H1 (cell line): ENCODE measurements around the gene MPPED2. TPM values are rescaled to one million over a fixed set of nuclear protein-coding genes. Genes with fewer than 3 reads are reported as not detected.

Experiments used
- CTCF ChIA-PET: fragments of 300-600 bp; sonication (Branson Sonifier 250); formaldehyde crosslinking; loops from one replicate; lab custom pipeline; 2021; ENCODE audit not compliant: partially characterized antibody; lab: Charles Lee
- POLR2A ChIA-PET: fragments of 300-600 bp; sonication (Branson Sonifier 250); formaldehyde crosslinking; loops from one replicate; lab custom pipeline; 2021; ENCODE audit warnings: inconsistent platforms; ENCODE audit not compliant: partially characterized antibody; lab: Charles Lee
- DNase-seq, 2 experiments: peaks; one replicate each; pipeline versions ENCODE4 v3.0.0 to v3.0.0-alpha.2; 2010 to 2022; ENCODE audit warnings: low spot score in 2 of 2, low read depth in 1 of 2, mixed read lengths in 1 of 2
- FAIRE-seq: peaks from 2 replicates; lab custom pipeline; 2011; peaks lifted over from hg19 to GRCh38; lab: Jason Lieb, UNC
- H2AFZ ChIP-seq: 2 replicates; pipeline ENCODE4 v1.8.1; 2012; ENCODE audit warnings: low read length, inconsistent platforms
- H2AK5ac ChIP-seq: 2 replicates; pipeline ENCODE4 v1.6.1; 2013; ENCODE audit warnings: low read depth, low read length
- H2BK120ac ChIP-seq: replicated peaks from 2 replicates; pipeline ENCODE3; 2013; ENCODE audit warnings: low read depth, low read length, inconsistent platforms
- H2BK12ac ChIP-seq: 2 replicates; pipeline ENCODE4 v1.6.1; 2013; ENCODE audit warnings: low read depth, low read length
- H2BK15ac ChIP-seq: 2 replicates; pipeline ENCODE4 v1.6.1; 2013; ENCODE audit warnings: low read length
- H2BK20ac ChIP-seq: 2 replicates; pipeline ENCODE4 v1.6.1; 2013; ENCODE audit warnings: low read length
- H2BK5ac ChIP-seq: 2 replicates; pipeline ENCODE4 v1.6.1; 2013; ENCODE audit warnings: low read depth, low read length
- H3K14ac ChIP-seq: 2 replicates; pipeline ENCODE4 v1.6.1; 2013; ENCODE audit warnings: inconsistent platforms; ENCODE audit not compliant: insufficient read length
- H3K18ac ChIP-seq: 2 replicates; pipeline ENCODE4 v1.6.1; 2013; ENCODE audit warnings: low read length; ENCODE audit errors: extremely low read depth
- H3K23ac ChIP-seq: 2 replicates; pipeline ENCODE4 v1.6.1; 2013; ENCODE audit warnings: inconsistent platforms; ENCODE audit not compliant: insufficient read length
- H3K23me2 ChIP-seq: 2 replicates; pipeline ENCODE4 v1.6.1; 2013; ENCODE audit warnings: low read depth, low read length
- H3K27ac ChIP-seq: 2 replicates; pipeline ENCODE4 v1.6.1; 2011; ENCODE audit warnings: low read depth, low read length, inconsistent platforms
- H3K27me3 ChIP-seq, 4 experiments: replicated peaks in 1 of 4; 1 replicate in 1 of 4; 2 replicates in 3 of 4; pipeline versions ENCODE4 v1.6.1 to v1.8.1; 2011 to 2013; ENCODE audit warnings: low read length in 3 of 4, mild to moderate bottlenecking in 3 of 4, inconsistent platforms in 2 of 4, mixed read lengths in 2 of 4, moderate library complexity in 1 of 4; ENCODE audit not compliant: control insufficient read depth in 3 of 4, insufficient read depth in 3 of 4; ENCODE audit errors: extremely low read depth in 1 of 4
- H3K36me3 ChIP-seq, 4 experiments: 2 replicates each; pipeline versions ENCODE4 v1.6.1 to v1.8.1; 2011 to 2013; ENCODE audit warnings: mild to moderate bottlenecking in 4 of 4, low read length in 3 of 4, moderate library complexity in 2 of 4, control low read depth in 1 of 4, inconsistent platforms in 1 of 4; ENCODE audit not compliant: insufficient read depth in 4 of 4, control insufficient read depth in 2 of 4
- H3K4ac ChIP-seq: replicated peaks from 2 replicates; pipeline ENCODE3; 2013; ENCODE audit warnings: low read length, low read depth, mixed read lengths, inconsistent platforms; ENCODE audit not compliant: insufficient read length
- H3K4me1 ChIP-seq, 4 experiments: replicated peaks in 1 of 4; 1 replicate in 1 of 4; 2 replicates in 3 of 4; pipeline versions ENCODE4 v1.6.1 to v1.8.1; 2011 to 2013; ENCODE audit warnings: low read length in 3 of 4, inconsistent platforms in 2 of 4, mixed read lengths in 1 of 4; ENCODE audit not compliant: insufficient read depth in 4 of 4, control insufficient read depth in 3 of 4
- H3K4me2 ChIP-seq, 2 experiments: 2 replicates each; pipeline versions ENCODE4 v1.6.1 to v1.8.1; 2011 to 2013; ENCODE audit warnings: low read depth in 2 of 2, low read length in 2 of 2, control low read depth in 1 of 2, inconsistent platforms in 1 of 2, mild to moderate bottlenecking in 1 of 2; ENCODE audit not compliant: insufficient read depth in 1 of 2
- H3K4me3 ChIP-seq, 4 experiments: fragments of 200-600, 300-600 bp in 1 of 4; sonication (generic), shearing (Covaris generic), sonication (Bioruptor Twin) in 1 of 4; 2 replicates each; pipeline versions ENCODE4 v1.5.1 to v1.8.1; 2011 to 2016; ENCODE audit warnings: low read length in 4 of 4, low read depth in 3 of 4, control low read depth in 2 of 4, inconsistent platforms in 2 of 4, mild to moderate bottlenecking in 2 of 4, mixed read lengths in 1 of 4, moderate library complexity in 1 of 4; ENCODE audit not compliant: insufficient read depth in 2 of 4; ENCODE audit errors: extremely low read depth in 1 of 4
- H3K56ac ChIP-seq: replicated peaks from 2 replicates; pipeline ENCODE3; 2013; ENCODE audit warnings: low read depth, mild to moderate bottlenecking, mixed read lengths, low read length, inconsistent platforms; ENCODE audit not compliant: insufficient read length
- H3K79me1 ChIP-seq: 2 replicates; pipeline ENCODE4 v1.6.1; 2013; ENCODE audit warnings: low read depth, low read length, control low read depth
- H3K79me2 ChIP-seq, 2 experiments: 2 replicates each; pipeline versions ENCODE4 v1.6.1 to v1.8.1; 2012 to 2013; ENCODE audit warnings: low read length in 2 of 2, mild to moderate bottlenecking in 2 of 2, inconsistent platforms in 1 of 2; ENCODE audit not compliant: insufficient read depth in 2 of 2, control insufficient read depth in 1 of 2
- H3K9ac ChIP-seq, 4 experiments: replicated peaks in 1 of 4; 1 replicate in 1 of 4; 2 replicates in 3 of 4; pipeline versions ENCODE4 v1.6.1 to v1.8.1; 2011 to 2013; ENCODE audit warnings: low read depth in 3 of 4, low read length in 3 of 4, control low read depth in 2 of 4, mild to moderate bottlenecking in 2 of 4, moderate library complexity in 2 of 4, inconsistent platforms in 1 of 4; ENCODE audit errors: extremely low read depth in 1 of 4
- H3K9me3 ChIP-seq, 2 experiments: 2 replicates each; pipeline versions ENCODE4 v1.6.1 to v1.8.1; 2012 to 2013; ENCODE audit warnings: mild to moderate bottlenecking in 2 of 2, moderate library complexity in 2 of 2, control low read depth in 1 of 2, inconsistent platforms in 1 of 2, low read depth in 1 of 2, low read length in 1 of 2, mixed read lengths in 1 of 2; ENCODE audit not compliant: insufficient read depth in 2 of 2
- H4K20me1 ChIP-seq, 2 experiments: replicated peaks in 1 of 2; 2 replicates each; pipeline versions ENCODE3 to v1.8.1; 2011 to 2013; ENCODE audit warnings: inconsistent platforms in 2 of 2, low read length in 2 of 2, mild to moderate bottlenecking in 1 of 2; ENCODE audit not compliant: insufficient read depth in 2 of 2, control insufficient read depth in 1 of 2
- H4K5ac ChIP-seq: 2 replicates; pipeline ENCODE4 v1.6.1; 2013; ENCODE audit warnings: low read length, low read depth, mixed read lengths, inconsistent platforms; ENCODE audit not compliant: insufficient read length
- H4K8ac ChIP-seq: 2 replicates; pipeline ENCODE4 v1.8.0; 2013; ENCODE audit warnings: mild to moderate bottlenecking, moderate library complexity, low read length, inconsistent platforms; ENCODE audit not compliant: insufficient read depth; ENCODE audit errors: extremely low read depth
- H4K91ac ChIP-seq: replicated peaks from 2 replicates; pipeline ENCODE3; 2013; ENCODE audit warnings: low read length, mixed read lengths, inconsistent platforms; ENCODE audit not compliant: insufficient read length
- KDM4A ChIP-seq: IDR thresholded peaks from one replicate; pipeline ENCODE4 v1.7.1; 2012; ENCODE audit warnings: low read depth, mild to moderate bottlenecking, moderate library complexity, low read length, inconsistent platforms; ENCODE audit not compliant: severe bottlenecking
- SIX5 ChIP-seq: IDR thresholded peaks from 2 replicates; pipeline ENCODE4 v1.6.1; 2011; ENCODE audit warnings: mild to moderate bottlenecking, low read depth, low read length
- TAF1 ChIP-seq: IDR thresholded peaks from 2 replicates; pipeline ENCODE4 v1.6.1; 2011; ENCODE audit warnings: mild to moderate bottlenecking, low read depth, low read length
- WGBS, 2 experiments: shearing (Covaris generic) in 1 of 2; methylation state at CpG; one replicate each; pipeline versions ENCODE4 v1.1.6 to v1.1.7; 2013 to 2015; ENCODE audit warnings: low lambda C conversion rate in 2 of 2, mixed read lengths in 2 of 2, inconsistent platforms in 1 of 2, low coverage in 1 of 2, missing lambda C conversion rate in 1 of 2; ENCODE audit not compliant: insufficient replicate concordance in 2 of 2, insufficient coverage in 1 of 2, insufficient read length in 1 of 2; ENCODE audit errors: extremely low coverage in 1 of 2, missing lambda C conversion rate in 1 of 2; 5-methylcytosine and 5-hydroxymethylcytosine counted together
- polyA plus RNA-seq, 7 experiments: library from polyadenylated mRNA; depleted of rRNA in 3 of 7; stranded (reverse) in 5 of 7; unstranded in 2 of 7; fragments of >200 nt in 5 of 7; fragments of 200-250 nt in 2 of 7; gene quantifications; 1 replicate in 5 of 7; 2 replicates in 1 of 7; 4 replicates in 1 of 7; pipeline versions ENCODE4 v1.2.1 to v1.2.3, GENCODE V29; 2011 to 2013; ENCODE audit warnings: missing spikeins in 2 of 7, mixed read lengths in 2 of 7
- total RNA-seq: library from RNA; stranded (reverse); fragmentation: NEBNext Ultra II Directional; extraction: Animal tissue kit (Norgen Biotek cat#: 25700); gene quantifications from 2 replicates; pipeline ENCODE4 v1.2.1, GENCODE V29; 2021

MPPED2 gene
- total and polyA plus RNA-seq, 2 of the 8 experiments (the other 6 are each of a cell fraction or from before 2014, with no cell fraction given) = 1.3 to 3.5 TPM

GRCh38 chr11:30432716-30433115 is 153.4 kb downstream of the MPPED2 start:
- Histone ChIP-seq H3K4me3 (no peak overlapping the region), H2BK12ac (no peak overlapping the region), H3K79me2 (no peaks in the 10 kb centered on the region), H3K79me1 (no peaks in the 10 kb centered on the region), H2BK15ac (no peak overlapping the region), H3K27ac (no peak overlapping the region), H3K9ac (no peak overlapping the region), H2BK20ac (no peak overlapping the region), H2BK120ac (no peak overlapping the region), H3K27me3 (no peaks in the 10 kb centered on the region), H3K36me3 (no peaks in the 10 kb centered on the region), H4K91ac (no peak overlapping the region), H3K4ac (no peak overlapping the region)
- TF ChIP-seq SIX5 = no peak
- no peak for TF ChIP-seq KDM4A
- no peak for TF ChIP-seq TAF1
- TF ChIP-seq, all 59 proteins: peak for 0
- H2AK5ac ChIP-seq = no peak overlapping the region
- H3K23me2 ChIP-seq = no peaks in the 10 kb centered on the region
- no peak for FAIRE-seq
- POLR2A ChIA-PET = no interaction called here
- no peak overlapping the region for H3K14ac ChIP-seq
- H4K5ac ChIP-seq = no peak overlapping the region
- H3K18ac ChIP-seq = no peak overlapping the region
- DNase-seq = no peak
- H3K9me3 ChIP-seq = no peaks in the 10 kb centered on the region
- H2BK5ac ChIP-seq = no peak overlapping the region
- H4K20me1 ChIP-seq = no peaks in the 10 kb centered on the region
- H3K56ac ChIP-seq = no peak overlapping the region
- H2AFZ ChIP-seq = no peak overlapping the region
- H3K4me2 ChIP-seq = no peak overlapping the region
- WGBS, 2 experiments = 82% methylated on average over 2 of the region's 2 CpGs; no CpG with 5 or more reads in 1 of the 2 experiments
- H4K8ac ChIP-seq = no peak overlapping the region
- H3K4me1 ChIP-seq = peaks cover 0 to 3% (median 0%) of the 10 kb centered on the region in 4 experiments; a peak in 2 of 7 replicates
- CTCF ChIA-PET = interaction anchor here (1.7 kb wide), 1 partner anchor 10 kb away, joined by 4 read pairs; no protein-coding TSS in a partner anchor
- no peak overlapping the region for H3K23ac ChIP-seq
